GM19328 (cell line): Measurements from ENCODE around the gene WWC2.
"Not testable (repeated sequence)": the region's sequence is repeated elsewhere in the genome, so short reads cannot be mapped to it uniquely, and the experiment has no call there.

Experiments
- ATAC-seq: cut with Tn5 transposase; IDR thresholded peaks from one replicate; pipeline ENCODE4 v1.9.1; 2021; ENCODE audit warnings: mild to moderate bottlenecking, moderate library complexity; ENCODE audit not compliant: unreplicated experiment

Gene WWC2

DNA sequence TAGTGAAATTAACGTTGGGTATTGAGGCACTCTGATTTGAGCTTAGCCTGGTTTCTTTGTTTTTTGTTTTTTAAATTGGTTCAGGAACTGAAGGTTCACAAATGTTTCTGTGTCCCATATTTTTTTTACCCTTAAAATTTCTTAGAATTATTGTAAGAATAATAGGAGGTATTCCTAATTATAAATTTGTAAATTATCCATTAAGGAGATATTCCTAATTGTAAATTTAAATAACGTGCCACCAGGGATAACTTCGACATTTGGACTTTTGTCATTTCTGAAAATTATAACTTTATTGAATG, 1.2 kb downstream of the WWC2 start:
- no peak for ATAC-seq

DNA sequence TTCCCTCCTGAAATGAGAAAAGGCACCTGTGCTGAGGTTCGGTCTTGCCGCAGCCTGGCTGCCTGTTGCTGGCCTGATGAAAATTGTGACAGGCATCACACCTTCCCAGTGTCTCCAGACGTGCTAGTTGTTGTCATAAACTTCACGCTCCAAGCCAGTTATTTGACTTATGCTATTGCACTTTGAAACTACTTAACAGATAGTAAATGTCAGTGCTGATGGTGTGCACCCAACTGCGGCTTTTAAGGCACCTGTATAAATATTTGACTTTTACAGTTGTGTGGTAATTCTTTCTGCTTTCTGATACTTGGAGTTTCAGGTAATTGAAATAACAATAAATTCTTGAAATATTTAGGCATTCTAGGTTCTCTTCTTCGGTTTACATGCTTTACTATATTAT, 1.8 kb downstream of the WWC2 start:
- no peak for ATAC-seq

DNA sequence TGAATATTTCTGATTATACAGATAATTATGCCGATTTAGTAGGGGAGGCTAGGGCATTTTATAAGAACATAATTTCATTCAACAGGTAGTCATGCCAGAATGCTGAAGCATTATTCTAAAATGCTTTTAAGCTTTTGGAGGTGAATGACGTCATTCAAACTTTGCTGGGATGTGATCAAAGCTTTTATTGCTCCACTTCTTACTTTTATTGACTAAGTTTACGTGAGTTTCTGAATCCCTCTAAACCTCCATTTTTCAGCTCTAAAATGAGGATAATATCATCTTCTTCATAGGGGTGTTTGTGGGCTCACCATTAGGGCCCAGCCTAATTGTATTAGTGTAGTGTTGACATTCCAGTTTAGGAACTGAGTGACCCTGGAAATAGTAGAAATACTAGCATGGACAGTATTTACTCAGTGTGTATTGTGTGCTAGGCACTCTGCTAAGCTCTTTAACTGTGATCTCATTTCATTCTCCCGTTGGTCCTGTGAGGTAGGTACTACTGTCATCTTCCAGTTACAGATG, 3.0 kb downstream of the WWC2 start:
- no peak for ATAC-seq

DNA sequence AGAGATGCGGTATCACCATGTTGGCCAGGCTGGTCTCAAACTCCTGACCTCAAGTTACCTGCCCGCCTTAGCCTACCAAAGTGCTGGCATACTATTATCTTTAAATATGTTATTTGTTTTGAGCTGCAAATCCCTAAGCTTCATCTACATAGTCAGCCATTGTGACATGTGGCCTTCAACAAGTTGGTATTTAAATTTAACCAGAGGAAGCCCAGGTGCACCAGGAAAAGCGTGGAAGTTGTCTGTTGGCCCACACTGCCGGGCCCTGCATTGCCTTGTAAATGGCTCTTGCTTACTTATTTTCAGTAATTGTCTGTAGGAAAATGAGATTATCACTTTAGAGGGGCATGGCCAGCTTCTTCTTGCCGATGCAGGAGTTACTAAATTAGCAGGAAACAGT, 6.0 kb downstream of the WWC2 start:
- ATAC-seq, result no peak

DNA sequence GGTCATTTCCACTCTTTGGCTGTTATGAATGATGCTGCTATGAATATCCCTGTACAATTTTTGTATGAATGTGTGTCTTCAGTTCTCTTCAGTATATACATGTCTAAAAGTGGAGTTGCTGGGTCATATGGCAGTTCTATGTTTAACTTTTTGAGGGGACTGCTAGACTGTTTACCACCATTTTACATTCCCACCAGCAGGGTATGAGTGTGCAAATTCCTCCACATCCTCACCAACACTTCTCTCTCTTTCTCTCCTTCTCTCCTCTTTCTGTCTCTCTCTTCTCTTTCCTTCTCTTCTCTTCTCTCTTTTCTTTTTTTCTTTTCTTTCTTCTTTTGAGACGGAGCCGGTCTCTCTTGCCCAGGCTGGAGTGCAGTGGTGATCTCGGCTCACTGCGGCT, 7.8 kb downstream of the WWC2 start:
- no peak for ATAC-seq

DNA sequence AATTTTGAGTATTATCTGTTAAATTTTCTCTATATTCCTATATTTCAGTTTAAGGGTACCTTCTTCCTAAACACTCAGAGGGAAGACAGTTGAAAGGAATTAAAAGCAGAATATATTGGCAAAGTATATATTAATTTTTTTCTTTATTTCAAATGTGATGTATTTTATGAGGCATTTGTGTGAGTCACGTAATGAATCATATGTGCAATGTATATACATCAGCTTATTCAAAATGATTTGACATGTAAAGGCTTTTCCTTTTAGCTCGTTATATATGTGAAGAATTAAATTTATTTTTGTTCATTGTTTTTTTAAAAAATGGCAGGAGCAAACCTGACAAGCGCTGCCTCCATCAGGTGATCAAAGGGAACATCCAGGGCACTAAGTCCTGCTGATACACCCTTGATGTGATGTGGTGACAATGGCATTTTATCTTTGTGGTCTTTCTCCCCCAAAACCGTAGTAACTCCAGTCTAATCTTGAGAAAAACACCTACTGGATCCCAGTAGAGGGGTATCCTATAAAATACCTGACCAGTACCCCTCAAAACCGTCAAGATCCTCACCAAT, 8.9 kb downstream of the WWC2 start:
- no peak for ATAC-seq

DNA sequence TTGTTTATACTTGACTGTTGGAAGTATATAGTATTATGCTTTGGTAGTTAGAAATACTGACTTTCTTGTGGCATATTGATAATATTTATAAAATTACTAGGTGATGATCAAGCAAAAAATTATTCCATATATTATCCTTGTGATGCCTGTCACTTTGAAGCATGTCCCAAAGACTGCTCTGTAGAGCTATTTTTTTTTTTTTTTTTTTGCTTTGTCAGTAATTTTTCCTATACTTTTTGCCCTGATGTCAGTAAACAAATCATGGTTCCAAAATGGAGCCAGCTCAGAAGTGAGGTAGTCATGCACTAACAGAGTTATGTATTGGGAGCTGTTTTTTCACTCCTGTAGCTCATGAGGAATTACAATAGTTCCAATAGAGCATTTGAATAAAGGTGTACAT, 11.2 kb downstream of the WWC2 start:
- no peak for ATAC-seq

DNA sequence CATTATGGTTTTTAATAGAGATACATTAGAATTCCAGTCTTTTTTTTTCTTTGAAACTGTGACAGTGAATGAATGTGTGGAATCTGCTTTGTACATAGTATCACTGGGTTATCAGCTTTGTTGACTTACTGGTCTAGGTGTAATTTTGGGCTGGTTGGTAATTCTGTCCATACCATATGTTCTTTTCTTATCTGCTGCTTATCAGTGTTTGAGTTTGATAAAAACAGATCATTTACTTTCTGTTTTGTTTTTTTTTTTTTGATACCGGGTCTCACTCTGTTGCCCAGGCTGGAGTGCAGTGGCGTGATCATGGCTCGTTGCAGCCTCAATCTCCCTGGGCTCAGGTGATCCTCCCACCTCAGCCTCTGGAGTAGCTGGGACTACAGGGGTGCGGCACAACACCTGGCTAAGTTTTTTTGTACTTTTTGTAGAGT, 12.4 kb downstream of the WWC2 start:
- no peak for ATAC-seq

DNA sequence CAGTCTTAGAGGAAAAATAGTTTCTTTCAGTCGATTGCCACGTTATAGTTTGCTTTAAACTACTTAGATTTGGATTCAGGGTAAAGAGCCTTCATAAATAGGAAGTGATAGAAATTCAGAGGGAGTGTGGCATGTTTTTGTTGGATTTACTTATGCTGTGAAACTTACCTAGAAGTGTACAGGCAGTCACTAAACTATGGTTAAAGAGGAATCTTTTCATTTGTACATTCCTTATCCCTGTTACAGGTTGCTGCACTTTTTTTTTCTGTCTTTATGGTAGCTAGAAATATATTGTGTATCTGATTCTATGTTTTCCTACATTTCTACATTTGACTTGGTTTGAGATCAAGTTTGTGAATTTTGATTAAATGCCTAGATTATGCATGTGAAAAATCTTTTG, 19.1 kb downstream of the WWC2 start:
- no peak for ATAC-seq

DNA sequence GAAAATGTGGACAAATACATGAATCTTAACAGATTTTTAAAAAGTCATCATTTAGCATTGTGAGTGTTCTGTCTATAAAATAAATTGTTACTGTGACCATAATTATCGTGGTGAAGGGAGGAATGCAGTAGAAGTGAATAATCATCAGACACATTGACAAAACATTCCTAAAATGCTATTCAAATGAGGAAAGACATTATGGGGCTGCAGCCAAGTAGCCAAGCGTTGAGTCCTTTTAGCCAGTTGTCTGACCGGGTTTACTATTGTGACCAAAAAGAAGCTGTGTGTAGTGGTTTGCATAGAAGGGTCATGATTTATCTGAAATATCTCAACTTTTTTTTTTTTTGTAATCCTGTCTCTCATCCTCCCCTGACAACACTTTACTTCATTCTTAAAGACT, 19.5 kb downstream of the WWC2 start:
- ATAC-seq, result no peak

DNA sequence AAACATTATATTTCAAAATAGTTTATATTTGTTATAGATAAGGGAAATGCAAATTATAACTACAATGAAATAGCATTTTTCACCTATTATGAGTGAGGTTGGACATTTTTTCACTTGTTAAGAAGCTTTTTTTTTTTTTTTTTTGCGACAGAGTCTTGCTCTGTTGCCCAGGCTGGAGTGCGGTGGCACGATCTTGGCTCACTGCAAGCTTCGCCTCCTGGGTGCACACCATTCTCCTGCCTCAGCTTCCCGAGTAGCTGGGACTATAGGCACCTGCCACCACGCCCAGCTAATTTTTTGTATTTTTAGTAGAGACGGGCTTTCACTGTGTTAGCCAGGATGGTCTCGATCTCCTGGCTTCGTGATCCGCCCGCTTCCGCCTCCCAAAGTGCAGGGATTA, 22.6 kb downstream of the WWC2 start:
- not testable (repeated sequence) for ATAC-seq

DNA sequence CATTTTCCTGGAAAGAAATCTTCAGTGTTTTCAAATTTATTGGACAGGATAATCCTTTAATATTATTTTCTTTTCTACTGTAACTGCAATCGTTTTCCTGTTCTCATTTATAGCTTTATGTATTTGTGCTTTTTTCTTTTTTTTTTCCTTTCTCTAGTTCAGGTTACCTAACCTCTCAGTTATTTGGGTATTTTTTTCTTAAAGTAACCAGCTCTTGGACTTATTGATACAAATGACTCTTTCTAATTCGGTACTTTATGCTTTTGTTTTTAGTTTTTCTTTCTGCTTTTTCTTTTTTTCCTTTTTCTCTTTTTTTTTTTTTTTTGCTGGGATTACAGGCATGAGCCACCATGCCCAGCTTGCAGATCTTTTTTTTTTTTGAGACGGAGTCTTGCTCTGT, 25.2 kb downstream of the WWC2 start:
- ATAC-seq, result no peak

DNA sequence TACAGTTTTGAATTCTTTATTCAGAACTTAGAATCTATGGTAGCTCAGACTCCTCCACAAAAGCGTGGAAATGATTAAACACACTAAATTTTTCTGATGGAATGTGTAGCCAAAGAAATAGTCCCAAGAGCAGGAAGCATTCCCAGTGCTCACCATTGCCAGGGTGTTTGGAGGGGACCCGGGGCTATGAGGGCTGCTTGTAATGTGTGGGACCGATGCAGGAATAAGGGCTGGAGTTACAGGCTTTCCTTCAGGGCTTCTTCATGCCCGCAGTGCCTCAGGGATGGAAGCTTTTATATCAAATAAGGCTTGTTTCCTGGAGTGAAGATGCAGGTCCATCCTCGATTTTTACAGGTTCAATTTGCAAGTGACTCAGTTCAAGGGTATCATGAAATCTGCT, 25.8 kb downstream of the WWC2 start:
- ATAC-seq, result no peak

DNA sequence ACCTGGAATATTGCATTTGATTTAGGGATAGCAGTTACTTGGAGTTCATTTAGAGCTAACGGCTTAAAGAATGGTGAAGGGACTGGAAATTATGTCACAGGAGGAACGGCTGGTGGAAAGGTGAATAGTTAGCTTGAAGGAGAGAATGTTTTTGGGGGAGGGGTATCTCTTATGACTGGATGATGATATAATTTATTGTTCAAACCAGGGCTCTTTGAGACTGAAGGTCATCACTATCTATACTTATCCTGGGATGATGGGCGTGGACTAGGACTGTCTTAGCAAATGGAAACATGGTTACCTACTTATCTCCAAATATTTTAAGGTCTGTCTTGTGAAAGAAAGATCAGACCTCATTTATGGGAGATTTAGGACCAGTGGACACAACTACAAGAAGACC, 30.1 kb downstream of the WWC2 start:
- no peak for ATAC-seq

DNA sequence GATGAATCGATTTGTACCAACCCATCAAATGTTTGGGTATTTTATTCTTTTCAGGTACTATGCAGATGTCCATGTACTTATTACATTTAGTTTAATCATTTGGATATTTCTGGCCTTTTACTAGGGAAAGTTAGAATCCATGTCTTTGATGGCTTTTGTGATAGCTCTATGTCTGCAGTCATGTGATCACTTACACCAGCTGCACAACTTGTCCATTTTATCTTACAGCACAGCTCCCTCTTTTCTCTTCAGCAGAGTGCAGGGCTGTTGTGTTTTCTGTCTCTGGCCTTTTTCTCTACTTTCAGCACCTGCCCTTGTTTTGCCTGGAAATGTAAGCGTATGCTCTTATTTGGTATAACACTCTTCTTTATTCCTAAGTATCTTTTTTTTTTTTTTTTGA, 30.6 kb downstream of the WWC2 start:
- ATAC-seq, result no peak

DNA sequence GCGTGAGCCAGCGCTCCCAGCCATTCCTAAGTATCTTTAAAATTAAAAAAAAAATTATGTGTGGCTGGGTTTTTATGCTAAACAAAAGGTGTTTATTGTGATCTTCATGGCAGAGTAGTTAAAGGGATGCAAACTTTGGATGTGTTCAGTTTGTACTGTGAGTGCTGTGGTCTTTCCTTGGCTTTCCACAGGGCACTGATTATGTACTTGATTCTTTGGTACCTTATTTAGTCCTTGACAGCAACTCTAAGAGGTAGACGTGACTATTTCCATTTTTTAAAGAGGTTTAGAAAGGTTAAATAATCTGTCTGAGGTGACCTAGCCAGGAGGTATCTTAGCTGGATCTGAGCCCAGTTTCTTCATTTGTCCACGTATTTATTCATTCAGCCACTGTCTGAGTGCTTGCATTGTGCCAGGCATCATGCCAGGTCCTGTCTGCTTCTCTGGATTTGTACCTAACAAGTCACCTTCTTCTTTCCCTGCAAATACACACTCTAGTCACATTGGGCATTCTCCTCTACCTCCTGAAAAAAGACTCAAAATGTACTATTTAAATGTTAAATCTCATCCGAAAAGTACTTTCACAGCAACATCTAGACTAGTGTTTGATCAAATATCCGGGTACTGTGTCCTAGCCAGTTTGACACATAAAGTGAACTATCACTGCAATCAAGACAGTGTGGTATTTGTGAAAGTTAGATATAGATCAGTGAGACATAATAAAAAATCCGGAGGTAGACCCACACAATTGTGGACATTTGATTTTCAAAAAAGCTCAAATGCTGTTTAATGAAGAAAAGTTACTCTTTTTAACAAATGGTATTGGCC, 31.5 kb downstream of the WWC2 start:
- ATAC-seq, result no peak

DNA sequence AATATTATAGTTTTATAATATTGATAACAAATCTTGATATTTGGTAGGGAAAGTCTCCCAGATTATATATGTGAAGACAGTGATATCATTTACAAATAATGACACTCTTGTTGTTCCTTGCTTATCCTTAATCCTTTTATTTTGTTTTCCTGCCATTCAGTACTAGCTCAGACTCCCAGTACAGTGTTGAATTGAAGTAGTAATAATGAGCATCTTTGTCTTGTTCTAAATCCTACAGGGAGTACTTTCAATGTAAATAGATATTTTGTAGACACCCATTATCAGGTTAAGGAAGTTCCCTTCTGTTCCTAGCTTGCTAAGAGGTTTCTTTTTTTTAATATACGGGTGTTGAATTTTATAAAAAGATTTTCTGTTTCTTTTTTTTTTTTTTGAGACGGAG, 33.0 kb downstream of the WWC2 start:
- no peak for ATAC-seq

DNA sequence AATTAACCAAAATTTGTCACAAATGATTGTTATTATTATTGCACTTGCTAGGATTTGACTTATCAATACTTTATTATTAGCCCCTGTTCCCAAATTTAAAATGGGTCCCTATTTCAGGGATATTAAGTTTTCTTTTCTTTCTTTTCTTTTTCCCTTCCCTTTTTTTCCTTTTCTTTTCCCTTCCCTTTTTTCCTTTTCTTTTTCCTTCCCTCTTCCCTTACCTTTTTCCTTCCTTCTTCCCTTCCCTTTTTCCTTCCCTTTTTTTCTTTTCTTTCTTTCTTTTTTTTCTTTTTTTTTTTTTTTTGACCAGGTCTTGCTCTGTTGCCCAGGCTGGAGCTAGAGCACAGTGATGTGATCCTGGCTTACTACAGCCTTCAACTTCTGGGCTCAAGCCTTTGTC, 33.8 kb downstream of the WWC2 start:
- no peak for ATAC-seq

DNA sequence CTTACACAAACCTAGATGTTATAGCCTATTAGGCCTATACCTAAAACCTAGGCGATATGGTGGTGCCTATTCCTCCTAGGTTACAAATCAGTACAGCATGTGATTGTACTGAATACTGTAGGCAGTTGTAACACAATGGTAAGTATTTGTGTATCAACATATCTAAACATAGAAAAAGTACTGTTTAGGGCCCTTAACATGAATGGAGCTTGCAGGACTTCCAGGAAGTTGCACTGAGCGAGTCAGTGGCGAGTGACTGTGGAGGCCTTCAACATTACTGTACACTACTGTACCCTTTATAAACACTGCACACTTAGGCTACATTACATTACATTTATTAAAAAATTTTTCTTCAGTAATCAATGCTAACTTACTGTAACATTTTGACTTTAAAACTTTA, 37.8 kb downstream of the WWC2 start:
- no peak for ATAC-seq

DNA sequence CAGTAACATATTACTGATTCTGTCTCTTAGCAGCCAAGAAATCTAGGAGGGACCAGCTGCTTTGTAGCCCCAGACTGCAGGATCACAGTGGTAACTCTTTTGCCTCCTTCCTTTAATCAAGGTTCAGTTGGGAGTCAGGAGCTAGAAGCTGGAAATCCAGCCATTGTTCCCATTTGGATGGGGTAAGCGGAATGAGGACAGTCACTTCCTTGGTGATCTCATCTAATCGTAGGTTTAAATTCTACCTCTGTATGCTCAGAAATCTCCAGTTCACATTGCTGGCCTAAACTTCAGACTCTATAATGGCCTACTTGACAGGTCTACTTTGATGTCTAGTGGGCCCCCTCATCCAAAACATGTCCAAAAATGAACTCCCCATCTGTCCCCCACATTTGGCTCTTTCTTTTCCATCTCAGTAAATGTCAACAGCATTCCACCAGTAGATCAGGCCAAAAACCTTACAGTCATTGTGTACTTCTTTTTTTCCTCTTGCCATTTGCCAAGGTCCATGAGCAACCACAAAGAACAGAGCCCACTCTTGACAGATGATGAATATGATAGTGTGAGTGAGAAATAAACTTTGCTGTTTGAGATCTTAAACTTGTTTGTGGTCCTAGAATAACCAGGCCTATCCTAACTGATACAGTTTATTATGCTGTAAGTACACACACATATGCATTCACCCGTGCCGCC, 40.1 kb downstream of the WWC2 start:
- no peak for ATAC-seq

DNA sequence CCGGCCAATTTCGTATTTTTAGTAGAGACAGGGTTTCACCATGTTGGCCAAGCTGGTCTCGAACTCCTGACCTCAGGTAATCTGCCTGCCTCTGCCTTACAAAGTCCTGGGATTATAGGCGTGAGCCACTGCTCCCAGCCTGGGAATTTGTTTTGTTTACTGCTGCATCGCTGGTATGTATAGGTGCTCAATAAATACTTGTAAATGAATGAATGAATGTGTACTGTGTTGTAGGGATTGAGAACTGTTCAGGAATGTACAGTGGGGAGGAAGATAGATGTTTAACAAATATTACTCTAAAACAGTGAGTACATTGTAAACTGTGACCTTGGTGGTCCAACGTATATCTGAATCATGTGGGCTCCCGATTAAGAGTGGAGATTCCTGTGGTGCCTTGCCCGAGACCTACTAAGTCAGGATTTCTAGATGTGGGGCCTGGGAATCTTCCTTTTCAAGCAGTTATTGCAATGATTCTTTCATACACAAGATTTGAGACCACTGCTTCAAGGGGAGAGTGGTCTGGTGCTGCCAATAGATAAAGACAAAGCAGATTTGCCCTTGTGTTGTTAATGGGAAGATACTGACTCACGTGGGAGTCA, 41.0 kb downstream of the WWC2 start:
- ATAC-seq, result no peak

DNA sequence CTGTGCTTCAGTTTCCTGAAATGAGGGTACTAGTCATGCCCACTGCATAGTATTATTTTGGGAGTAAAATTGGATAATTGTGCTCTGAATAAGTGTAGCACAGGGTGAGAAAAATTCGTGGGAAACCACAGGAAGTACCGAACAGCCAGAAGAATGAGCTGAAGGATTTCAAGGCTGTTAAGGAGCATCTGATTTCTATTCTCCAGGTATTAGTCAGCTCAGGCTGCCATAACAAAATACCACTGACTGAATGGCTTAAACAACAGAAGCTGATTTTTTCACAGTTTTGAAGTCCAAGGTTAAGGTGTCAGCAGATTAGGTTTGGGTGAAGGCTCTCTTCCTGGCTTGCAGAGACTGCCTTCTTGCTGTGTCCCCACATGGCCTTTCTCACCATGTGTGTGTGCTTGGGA, 41.9 kb downstream of the WWC2 start:
- no peak for ATAC-seq
